ENCODE data around the gene ODF4. TPM values are rescaled to one million over a fixed set of nuclear protein-coding genes. Genes with fewer than 3 reads are reported as not detected.
"Not testable (repeated sequence)": the region's sequence is repeated elsewhere in the genome, so short reads cannot be mapped to it uniquely, and the experiment has no call there.

The ODF4 gene
- polyA plus RNA-seq, 4 donors: not detected

- peaks cover 2 to 35% (median 6%) of the 10 kb centered on the region in 3 donors for H3K4me1 ChIP-seq (ENCODE audit: control insufficient read depth in 3 of 3, insufficient read depth in 2 of 3, low read depth in 1 of 3, low read length in 2 of 3)
- peak overlapping the region in 2 of 3 donors; percentile 63 to 90 for H3K27ac ChIP-seq (ENCODE audit: low read depth in 1 of 3, low read length in 2 of 3)
- 66 to 82% (median 75%) methylated on average over 4 of the region's 4 CpGs for WGBS, 3 donors
- H3K36me3 ChIP-seq (ENCODE audit: control insufficient read depth in 3 of 3, insufficient read depth in 2 of 3, low read depth in 1 of 3, low read length in 3 of 3): peaks cover 11 to 30% (median 14%) of the 10 kb centered on the region in 3 donors
- FAIRE-seq: no peak
- no peaks in the 10 kb centered on the region for H3K27me3 ChIP-seq (ENCODE audit: control insufficient read depth in 3 of 3, insufficient read depth in 3 of 3, low read length in 3 of 3)
- H3K4me3 ChIP-seq (ENCODE audit: low read depth in 1 of 3, low read length in 3 of 3): no peak overlapping the region
- DNase-seq: no peak
- H3K9me3 ChIP-seq (ENCODE audit: control insufficient read depth in 2 of 2, insufficient read depth in 1 of 2, low read depth in 1 of 2, low read length in 1 of 2): no peaks in the 10 kb centered on the region
Observed at GRCh38 chr17:8377422-8377821, 37.8 kb downstream of the ODF4 start.

GRCh38 chr17:8378117-8378516 is 38.5 kb downstream of the ODF4 start:
- not testable (repeated sequence) for H3K27me3 ChIP-seq (ENCODE audit: control insufficient read depth in 3 of 3, insufficient read depth in 3 of 3, low read length in 3 of 3); H3K4me3 ChIP-seq (ENCODE audit: low read depth in 1 of 3, low read length in 3 of 3); H3K27ac ChIP-seq (ENCODE audit: low read depth in 1 of 3, low read length in 2 of 3); FAIRE-seq; DNase-seq; H3K9me3 ChIP-seq (ENCODE audit: control insufficient read depth in 2 of 2, insufficient read depth in 1 of 2, low read depth in 1 of 2, low read length in 1 of 2)
- WGBS, 3 donors: 70 to 81% (median 78%) methylated on average over 8 of the region's 8 CpGs
- Histone ChIP-seq H3K36me3 (ENCODE audit: control insufficient read depth in 3 of 3, insufficient read depth in 2 of 3, low read depth in 1 of 3, low read length in 3 of 3) (peaks cover 11 to 30% (median 14%) of the 10 kb centered on the region in 3 donors), H3K4me1 (ENCODE audit: control insufficient read depth in 3 of 3, insufficient read depth in 2 of 3, low read depth in 1 of 3, low read length in 2 of 3) (peaks cover 2 to 35% (median 6%) of the 10 kb centered on the region in 3 donors)

- 36 to 50% (median 40%) methylated on average over 3 of the region's 3 CpGs for WGBS, 3 donors
- H3K27ac ChIP-seq (ENCODE audit: low read depth in 1 of 3, low read length in 2 of 3): no peak overlapping the region
Observed at GRCh38 chr17:8380049-8380448, 40.4 kb downstream of the ODF4 start.

GRCh38 chr17:8382052-8382879 is 42.6 kb downstream of the ODF4 start:
- Histone ChIP-seq H3K36me3 (ENCODE audit: control insufficient read depth in 3 of 3, insufficient read depth in 2 of 3, low read depth in 1 of 3, low read length in 3 of 3) (peaks cover 11 to 25% (median 14%) of the 10 kb centered on the region in 3 donors), H3K27me3 (ENCODE audit: control insufficient read depth in 3 of 3, insufficient read depth in 3 of 3, low read length in 3 of 3) (no peaks in the 10 kb centered on the region), H3K27ac (ENCODE audit: low read depth in 1 of 3, low read length in 2 of 3) (peak overlapping the region in 2 of 3 donors; percentile 45 to 68), H3K4me3 (ENCODE audit: low read depth in 1 of 3, low read length in 3 of 3) (peak overlapping the region; percentile 62 to 79 (median 78)), H3K9me3 (ENCODE audit: control insufficient read depth in 2 of 2, insufficient read depth in 1 of 2, low read depth in 1 of 2, low read length in 1 of 2) (no peaks in the 10 kb centered on the region), H3K4me1 (ENCODE audit: control insufficient read depth in 3 of 3, insufficient read depth in 2 of 3, low read depth in 1 of 3, low read length in 2 of 3) (peaks cover 0 to 23% (median 6%) of the 10 kb centered on the region in 3 donors)
- DNase-seq (peak in 1 of 2 donors; percentile 51), FAIRE-seq (no peak)
- 6 to 12% (median 7%) methylated on average over 27 of the region's 27 CpGs for WGBS, 3 donors

More at GRCh38 chr17:8380049-8380448, 40.4 kb downstream of the ODF4 start:
- Histone ChIP-seq H3K4me1 (ENCODE audit: control insufficient read depth in 3 of 3, insufficient read depth in 2 of 3, low read depth in 1 of 3, low read length in 2 of 3) (peaks cover 2 to 38% (median 6%) of the 10 kb centered on the region in 3 donors), H3K36me3 (ENCODE audit: control insufficient read depth in 3 of 3, insufficient read depth in 2 of 3, low read depth in 1 of 3, low read length in 3 of 3) (peaks cover 11 to 30% (median 14%) of the 10 kb centered on the region in 3 donors), H3K9me3 (ENCODE audit: control insufficient read depth in 2 of 2, insufficient read depth in 1 of 2, low read depth in 1 of 2, low read length in 1 of 2) (no peaks in the 10 kb centered on the region), H3K4me3 (ENCODE audit: low read depth in 1 of 3, low read length in 3 of 3) (no peak overlapping the region), H3K27me3 (ENCODE audit: control insufficient read depth in 3 of 3, insufficient read depth in 3 of 3, low read length in 3 of 3) (no peaks in the 10 kb centered on the region)
- DNase-seq (no peak), FAIRE-seq (no peak)

- Histone ChIP-seq H3K9me3 (ENCODE audit: control insufficient read depth in 2 of 2, insufficient read depth in 1 of 2, low read depth in 1 of 2, low read length in 1 of 2) (no peaks in the 10 kb centered on the region), H3K36me3 (ENCODE audit: control insufficient read depth in 3 of 3, insufficient read depth in 2 of 3, low read depth in 1 of 3, low read length in 3 of 3) (peaks cover 11 to 24% (median 14%) of the 10 kb centered on the region in 3 donors), H3K4me3 (ENCODE audit: low read depth in 1 of 3, low read length in 3 of 3) (peak overlapping the region; percentile 62 to 79 (median 78)), H3K27me3 (ENCODE audit: control insufficient read depth in 3 of 3, insufficient read depth in 3 of 3, low read length in 3 of 3) (no peaks in the 10 kb centered on the region), H3K27ac (ENCODE audit: low read depth in 1 of 3, low read length in 2 of 3) (peak overlapping the region in 2 of 3 donors; percentile 45 to 68), H3K4me1 (ENCODE audit: control insufficient read depth in 3 of 3, insufficient read depth in 2 of 3, low read depth in 1 of 3, low read length in 2 of 3) (peaks cover 0 to 22% (median 6%) of the 10 kb centered on the region in 3 donors)
- WGBS, 3 donors: 1 to 2% (median 1%) methylated on average over 15 of the region's 15 CpGs
- DNase-seq (no peak), FAIRE-seq (no peak)
Observed at GRCh38 chr17:8382880-8383142, 43.2 kb downstream of the ODF4 start.

- Histone ChIP-seq H3K4me3 (ENCODE audit: low read depth in 1 of 3, low read length in 3 of 3) (peak within 1 kb of the TSS; percentile 67 to 89 (median 78)), H3K27ac (ENCODE audit: low read depth in 1 of 3, low read length in 2 of 3) (peak within 1 kb of the TSS; percentile 88 to 93 (median 92)), H3K36me3 (ENCODE audit: control insufficient read depth in 3 of 3, insufficient read depth in 2 of 3, low read depth in 1 of 3, low read length in 3 of 3) (peaks cover 11 to 20% (median 14%) of the 10 kb centered on the region in 3 donors), H3K27me3 (ENCODE audit: control insufficient read depth in 3 of 3, insufficient read depth in 3 of 3, low read length in 3 of 3) (no peaks in the 10 kb centered on the region), H3K9me3 (ENCODE audit: control insufficient read depth in 2 of 2, insufficient read depth in 1 of 2, low read depth in 1 of 2, low read length in 1 of 2) (no peaks in the 10 kb centered on the region), H3K4me1 (ENCODE audit: control insufficient read depth in 3 of 3, insufficient read depth in 2 of 3, low read depth in 1 of 3, low read length in 2 of 3) (peaks cover 0 to 22% (median 6%) of the 10 kb centered on the region in 3 donors)
- 0% methylated on average over 37 to 55 of the region's 55 CpGs for WGBS, 3 donors
- FAIRE-seq (no peak), DNase-seq (peak; percentile 99)
Observed at GRCh38 chr17:8383143-8383822, 43.6 kb downstream of the ODF4 start, which contains the start of gene RPL26. Gene RPL26, minus strand, starts transcription at chr17:8383193. Its CDS starts 883 bp downstream, at chr17:8382310.

- DNase-seq (no peak), FAIRE-seq (no peak)
- Histone ChIP-seq H3K4me3 (ENCODE audit: low read depth in 1 of 3, low read length in 3 of 3) (no peak overlapping the region), H3K27ac (ENCODE audit: low read depth in 1 of 3, low read length in 2 of 3) (no peak overlapping the region), H3K27me3 (ENCODE audit: control insufficient read depth in 3 of 3, insufficient read depth in 3 of 3, low read length in 3 of 3) (no peaks in the 10 kb centered on the region), H3K36me3 (ENCODE audit: control insufficient read depth in 3 of 3, insufficient read depth in 2 of 3, low read depth in 1 of 3, low read length in 3 of 3) (peaks cover 5 to 11% (median 7%) of the 10 kb centered on the region in 3 donors), H3K9me3 (ENCODE audit: control insufficient read depth in 2 of 2, insufficient read depth in 1 of 2, low read depth in 1 of 2, low read length in 1 of 2) (no peaks in the 10 kb centered on the region), H3K4me1 (ENCODE audit: control insufficient read depth in 3 of 3, insufficient read depth in 2 of 3, low read depth in 1 of 3, low read length in 2 of 3) (peaks cover 0 to 22% (median 6%) of the 10 kb centered on the region in 3 donors)
- 72 to 86% (median 83%) methylated on average over 12 of the region's 12 CpGs for WGBS, 3 donors
Observed at GRCh38 chr17:8384801-8385378, 45.2 kb downstream of the ODF4 start.

GRCh38 chr17:8386841-8387240 is 47.2 kb downstream of the ODF4 start:
- no peaks in the 10 kb centered on the region for H3K9me3 ChIP-seq (ENCODE audit: control insufficient read depth in 2 of 2, insufficient read depth in 1 of 2, low read depth in 1 of 2, low read length in 1 of 2)
- peaks cover 0 to under 1% (median 0%) of the 10 kb centered on the region in 3 donors for H3K36me3 ChIP-seq (ENCODE audit: control insufficient read depth in 3 of 3, insufficient read depth in 2 of 3, low read depth in 1 of 3, low read length in 3 of 3)
- no peak for FAIRE-seq
- WGBS, 3 donors: 71 to 75% (median 71%) methylated on average over 6 of the region's 6 CpGs
- no peak for DNase-seq
- peaks cover 0 to 4% (median 0%) of the 10 kb centered on the region in 3 donors for H3K27me3 ChIP-seq (ENCODE audit: control insufficient read depth in 3 of 3, insufficient read depth in 3 of 3, low read length in 3 of 3)
- no peak overlapping the region for H3K27ac ChIP-seq (ENCODE audit: low read depth in 1 of 3, low read length in 2 of 3)
- H3K4me1 ChIP-seq (ENCODE audit: control insufficient read depth in 3 of 3, insufficient read depth in 2 of 3, low read depth in 1 of 3, low read length in 2 of 3): peaks cover 0 to 6% (median 0%) of the 10 kb centered on the region in 3 donors
- no peak overlapping the region for H3K4me3 ChIP-seq (ENCODE audit: low read depth in 1 of 3, low read length in 3 of 3)

Measured in small intestine (tissue), 7 donors.